ENCODE measurements around the gene KRT35.

- no peak for TF ChIP-seq GATAD2B (conservative IDR thresholded peaks at IDR 0.05; ENCODE audit: low read depth)
- TF ChIP-seq NKRF (conservative IDR thresholded peaks at IDR 0.05): no peak
- no peak for TF ChIP-seq CTCF (IDR thresholded peaks at IDR 0.05 in 2 of 3, conservative IDR thresholded peaks at IDR 0.05 in 1 of 3; ENCODE audit: control insufficient read depth in 2 of 3, extremely low read depth in 1 of 3, insufficient read depth in 1 of 3, low read depth in 3 of 3, low read length in 3 of 3)
- TF ChIP-seq JUNB (IDR thresholded peaks at IDR 0.05): no peak
- TF ChIP-seq NRF1 (conservative IDR thresholded peaks at IDR 0.05; ENCODE audit: low read depth, low read length): no peak
- TF ChIP-seq YY1 (IDR thresholded peaks at IDR 0.05; ENCODE audit: low read depth, low read length): no peak
- TF ChIP-seq ESRRA (IDR thresholded peaks at IDR 0.05; ENCODE audit: low read length): no peak
- no peak for TF ChIP-seq TAF1 (IDR thresholded peaks at IDR 0.05; ENCODE audit: borderline replicate concordance, low read depth, low read length)
- no peak for TF ChIP-seq MEF2A (IDR thresholded peaks at IDR 0.05; ENCODE audit: insufficient read depth, low read depth, low read length)
- no peak for TF ChIP-seq HDAC6 (IDR thresholded peaks at IDR 0.05; ENCODE audit: unreplicated experiment)
- no peak for TF ChIP-seq ZNF207 (IDR thresholded peaks at IDR 0.05; ENCODE audit: borderline replicate concordance)
- TF ChIP-seq EZH2 (IDR thresholded peaks at IDR 0.05; ENCODE audit: borderline replicate concordance, control insufficient read depth, low read depth, low read length): no peak
- no peak for TF ChIP-seq HSF1 (IDR thresholded peaks at IDR 0.05; ENCODE audit: low read depth, low read length)
Measured at GRCh38 chr17:41492351-41492750, 11.4 kb upstream of the KRT35 start.

All from GM12878 (cell line).